ENCODE results near the gene MYL3. TPM values are rescaled to one million over a fixed set of nuclear protein-coding genes. Genes with fewer than 3 reads are reported as not detected.

The MYL3 gene
- total and polyA plus RNA-seq, 8 donors = 3.1 to 13.4 (median 11.2) TPM

DNA sequence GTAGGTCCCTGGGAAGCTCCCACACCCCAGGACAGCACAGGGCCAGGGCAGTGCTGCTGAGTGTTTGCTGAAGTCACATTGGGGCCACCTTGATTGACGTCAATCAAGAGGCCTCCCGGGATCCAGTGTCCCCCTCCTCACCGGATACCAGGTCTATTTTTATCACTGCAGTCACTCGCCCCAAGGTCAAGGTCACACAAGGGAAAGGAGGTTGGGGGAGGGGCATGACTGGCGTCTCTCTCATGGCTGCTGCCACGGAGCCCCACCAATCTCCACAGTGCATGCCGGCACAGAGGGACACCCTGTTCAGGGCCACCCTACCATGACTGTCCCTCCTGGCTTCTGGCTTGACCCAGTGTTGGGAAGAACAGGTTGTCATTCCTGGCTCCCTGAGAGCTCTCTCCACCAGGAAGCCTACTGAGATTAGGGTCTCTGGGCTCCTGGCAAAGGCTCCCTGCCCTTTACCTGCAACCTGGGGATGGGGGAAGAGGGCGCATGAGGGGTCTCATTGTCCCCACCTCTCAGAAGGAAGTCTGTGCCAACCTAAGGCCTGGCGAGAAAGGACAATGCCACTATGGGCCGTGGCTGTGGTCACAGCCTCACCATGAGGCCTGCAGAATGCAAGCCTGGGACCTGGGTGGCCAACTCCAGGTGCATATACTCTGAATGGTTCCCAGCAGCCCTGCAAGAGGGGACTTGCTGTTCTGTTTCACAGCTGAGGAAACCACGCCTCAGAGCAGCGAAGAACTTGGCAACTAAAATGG, 1.5 kb downstream of the MYL3 start:
- no peaks in the 10 kb centered on the region for H3K36me3 ChIP-seq
- intact Hi-C loops (cut with DNase I) = no loop called here
- peaks cover 0 to 6% of the 10 kb centered on the region in 2 donors for H3K27me3 ChIP-seq
- H3K27ac ChIP-seq = no peak overlapping the region
- no peak overlapping the region for H3K4me3 ChIP-seq
- ATAC-seq (no peak), DNase-seq (peak in 2 of 4 donors; percentile 17 to 34)
- no peaks in the 10 kb centered on the region for H3K9me3 ChIP-seq
- peaks cover 4 to 17% of the 10 kb centered on the region in 2 donors for H3K4me1 ChIP-seq
- TF ChIP-seq CTCF (IDR thresholded peaks at IDR 0.05) = no peak

DNA sequence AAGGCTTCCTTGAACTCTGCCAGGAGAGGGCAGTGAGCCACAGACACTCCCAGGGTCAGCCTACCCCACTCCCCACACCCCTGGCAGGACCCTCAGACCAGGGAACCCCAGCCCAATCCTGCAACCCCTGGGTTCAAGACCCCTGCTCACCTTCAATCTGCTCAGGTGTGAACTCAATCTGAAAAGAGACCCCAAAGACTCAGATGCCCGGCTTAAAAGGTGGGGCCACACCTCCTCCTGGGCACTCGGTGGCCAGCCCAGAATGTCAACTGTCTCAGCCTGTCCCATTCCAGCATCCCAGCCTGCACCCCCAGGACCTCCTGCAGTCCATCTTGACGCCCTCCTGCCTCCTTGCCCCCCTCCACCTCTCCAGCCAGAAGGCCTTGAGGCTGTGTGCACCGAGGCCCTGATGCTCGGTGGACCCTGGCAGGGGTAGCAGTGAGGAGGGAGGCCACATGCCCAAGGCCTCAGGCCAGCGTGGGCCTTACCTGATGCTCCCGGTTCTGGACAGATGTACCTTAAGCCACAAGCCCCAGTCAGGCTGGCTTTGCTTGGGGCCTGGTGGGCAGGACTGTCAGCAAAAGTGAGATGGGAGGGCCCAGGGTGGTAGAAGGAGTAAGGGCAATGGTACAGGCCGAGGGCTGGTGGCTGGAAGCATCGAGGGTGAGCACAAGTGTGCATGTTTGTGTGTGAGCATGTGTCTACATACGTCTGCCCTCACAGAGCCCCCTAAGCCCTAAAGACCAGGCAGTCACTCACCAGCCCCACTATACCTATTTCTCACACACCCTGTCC, 2.2 kb downstream of the MYL3 start:
- peaks cover 0 to 7% of the 10 kb centered on the region in 2 donors for H3K27me3 ChIP-seq
- TF ChIP-seq CTCF (IDR thresholded peaks at IDR 0.05) = no peak
- intact Hi-C loops (cut with DNase I) = no loop called here
- H3K27ac ChIP-seq = no peak overlapping the region
- DNase-seq = peak in 2 of 4 donors; percentile 27 to 43
- ATAC-seq = no peak
- H3K4me3 ChIP-seq = no peak overlapping the region
- H3K4me1 ChIP-seq = peaks cover 4 to 13% of the 10 kb centered on the region in 2 donors
- H3K9me3 ChIP-seq = no peaks in the 10 kb centered on the region
- no peaks in the 10 kb centered on the region for H3K36me3 ChIP-seq

- Histone ChIP-seq H3K27me3 (peaks cover 0 to 7% of the 10 kb centered on the region in 2 donors), H3K9me3 (no peaks in the 10 kb centered on the region), H3K4me1 (peaks cover under 1 to 9% of the 10 kb centered on the region in 2 donors), H3K4me3 (no peak overlapping the region), H3K36me3 (no peaks in the 10 kb centered on the region), H3K27ac (no peak overlapping the region)
- ATAC-seq (no peak), DNase-seq (peak in 2 of 4 donors; percentile 30 to 65)
- intact Hi-C loops (cut with DNase I) = no loop called here
- no peak for TF ChIP-seq CTCF (IDR thresholded peaks at IDR 0.05)
Observed at GRCh38 chr3:46860017-46860809, 3.0 kb downstream of the MYL3 start.

DNA sequence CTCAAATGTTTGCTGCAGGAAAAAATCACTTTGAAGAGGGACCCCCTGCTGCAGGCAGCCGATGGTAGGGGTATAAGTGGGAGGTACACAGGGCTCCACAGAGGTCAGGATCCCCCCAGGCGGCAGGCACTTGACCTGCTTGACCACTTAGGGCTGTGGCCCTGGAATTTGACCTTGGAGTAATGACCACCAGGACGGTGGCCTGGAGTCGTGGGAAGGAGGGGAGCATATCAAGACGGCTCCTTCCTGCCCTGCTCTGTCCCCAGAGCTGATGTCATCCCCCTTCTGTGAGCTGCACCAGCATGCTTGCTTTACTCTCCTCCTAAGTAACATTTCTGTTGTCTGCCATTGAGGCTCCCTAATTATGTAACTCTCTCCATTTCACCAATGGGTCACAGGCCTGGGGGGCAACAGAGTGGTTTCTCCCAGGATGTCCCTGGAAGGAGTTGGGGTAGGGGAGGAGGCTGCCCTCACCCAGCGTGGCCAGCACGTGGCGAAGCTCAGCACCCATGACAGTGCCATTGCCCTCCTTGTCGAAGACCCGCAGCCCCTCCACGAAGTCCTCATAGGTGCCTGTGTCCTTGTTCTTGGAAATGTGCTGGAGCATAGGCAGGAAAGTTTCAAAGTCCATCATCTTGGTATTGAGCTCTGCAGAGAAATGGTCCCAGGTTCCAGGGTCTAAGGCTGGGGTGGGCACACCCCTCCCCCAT, 4.1 kb downstream of the MYL3 start:
- peak in 2 of 4 donors; percentile 22 to 55 for DNase-seq
- Histone ChIP-seq H3K4me3 (no peak overlapping the region), H3K27ac (no peak overlapping the region), H3K36me3 (no peaks in the 10 kb centered on the region), H3K4me1 (no peaks in the 10 kb centered on the region), H3K27me3 (peaks cover 0 to 7% of the 10 kb centered on the region in 2 donors), H3K9me3 (no peaks in the 10 kb centered on the region)
- TF ChIP-seq CTCF (IDR thresholded peaks at IDR 0.05) = no peak
- intact Hi-C loops (cut with DNase I) = no loop called here
- ATAC-seq = no peak

Measured in left lung (tissue), 10 donors.